ENCODE measurements around the gene RND2. TPM values are rescaled to one million over a fixed set of nuclear protein-coding genes. Genes with fewer than 3 reads are reported as not detected.
"Not testable (repeated sequence)": the region's sequence is repeated elsewhere in the genome, so short reads cannot be mapped to it uniquely, and the experiment has no call there.

The RND2 gene
- total RNA-seq, 2 experiments from 2014 or later = 0.30 TPM; not detected in 1

- peaks cover 30% of the 10 kb centered on the region for H3K79me2 ChIP-seq (ENCODE audit: insufficient read depth, low read depth, low read length)
- BruUV-seq (replicated peaks) = no TSS peak
- POLR2A ChIA-PET = interaction anchor here (0.6 to 2.1 kb wide), 6 partner anchors 9 to 526 kb away, joined by 3 to 21 read pairs (median 3); partner anchors contain the start of gene PSME3
- H3K4me3 ChIP-seq (ENCODE audit: low read depth, low read length, poor library complexity, severe bottlenecking) = peak overlapping the region; percentile 95
- DNase-seq (ENCODE audit: low spot score) = no peak
- intact Hi-C loops (cut with micrococcal nuclease; ENCODE audit: unreplicated experiment) = loop anchor here (5.0 kb wide), 2 partner anchors 62 to 167 kb away; partner anchors contain the start of gene PSME3
- no peaks in the 10 kb centered on the region for H3K9me2 ChIP-seq (ENCODE audit: insufficient read depth, low read length)
- H3K4me2 ChIP-seq (ENCODE audit: low read length) = peak overlapping the region; percentile 88
- H2AFZ ChIP-seq (ENCODE audit: low read length) = no peak overlapping the region
- TF ChIP-seq EZH2phosphoT487 (IDR thresholded peaks at IDR 0.05; ENCODE audit: borderline replicate concordance, low read depth, low read length) = no peak
- TF ChIP-seq CTCF (conservative IDR thresholded peaks at IDR 0.05; ENCODE audit: low read length) = no peak
- peak overlapping the region; percentile 63 for H3K27ac ChIP-seq (ENCODE audit: low read depth, low read length, poor library complexity, severe bottlenecking)
- peaks cover 69% of the 10 kb centered on the region for H3K36me3 ChIP-seq (ENCODE audit: insufficient read depth, low read length)
- H4K20me1 ChIP-seq (ENCODE audit: insufficient read depth, low read length) = peaks cover 14% of the 10 kb centered on the region; the same call in 1 of the 2 replicates
- H3K9me3 ChIP-seq (ENCODE audit: low read length) = no peaks in the 10 kb centered on the region
- peaks cover 20% of the 10 kb centered on the region for H3K4me1 ChIP-seq (ENCODE audit: insufficient read depth, low read length, poor library complexity, severe bottlenecking)
- CTCF ChIA-PET (ENCODE audit: unreplicated experiment) = no interaction called here
Observed at GRCh38 chr17:42999003-42999525, 26.0 kb upstream of the RND2 start.

GRCh38 chr17:43000894-43001293, 24.1 kb upstream of the RND2 start:
- H2AFZ ChIP-seq (ENCODE audit: low read length); intact Hi-C loops (cut with micrococcal nuclease; ENCODE audit: unreplicated experiment); H3K4me2 ChIP-seq (ENCODE audit: low read length); POLR2A ChIA-PET; H3K4me3 ChIP-seq (ENCODE audit: low read depth, low read length, poor library complexity, severe bottlenecking); DNase-seq (ENCODE audit: low spot score); H3K27ac ChIP-seq (ENCODE audit: low read depth, low read length, poor library complexity, severe bottlenecking); CTCF ChIA-PET (ENCODE audit: unreplicated experiment); BruUV-seq (replicated peaks); H3K9me3 ChIP-seq (ENCODE audit: low read length); H3K9me2 ChIP-seq (ENCODE audit: insufficient read depth, low read length): not testable (repeated sequence)
- Histone ChIP-seq H4K20me1 (ENCODE audit: insufficient read depth, low read length) (peaks cover 14% of the 10 kb centered on the region; the same call in 1 of the 2 replicates), H3K36me3 (ENCODE audit: insufficient read depth, low read length) (peaks cover 73% of the 10 kb centered on the region), H3K4me1 (ENCODE audit: insufficient read depth, low read length, poor library complexity, severe bottlenecking) (peaks cover 20% of the 10 kb centered on the region), H3K79me2 (ENCODE audit: insufficient read depth, low read depth, low read length) (peaks cover 30% of the 10 kb centered on the region)

GRCh38 chr17:43003542-43004172, 21.4 kb upstream of the RND2 start:
- intact Hi-C loops (cut with micrococcal nuclease; ENCODE audit: unreplicated experiment) = no loop called here
- H3K27ac ChIP-seq (ENCODE audit: low read depth, low read length, poor library complexity, severe bottlenecking) = peak overlapping the region; percentile 9
- TF ChIP-seq CTCF (conservative IDR thresholded peaks at IDR 0.05; ENCODE audit: low read length) = no peak
- no peak for TF ChIP-seq EZH2phosphoT487 (IDR thresholded peaks at IDR 0.05; ENCODE audit: borderline replicate concordance, low read depth, low read length)
- no peak for DNase-seq (ENCODE audit: low spot score)
- H2AFZ ChIP-seq (ENCODE audit: low read length) = no peak overlapping the region
- ChIA-PET POLR2A (no interaction called here), CTCF (ENCODE audit: unreplicated experiment) (no interaction called here)
- no peak overlapping the region for H3K4me3 ChIP-seq (ENCODE audit: low read depth, low read length, poor library complexity, severe bottlenecking)
- peaks cover 26% of the 10 kb centered on the region for H3K79me2 ChIP-seq (ENCODE audit: insufficient read depth, low read depth, low read length)
- H3K4me2 ChIP-seq (ENCODE audit: low read length) = no peak overlapping the region
- no peaks in the 10 kb centered on the region for H3K9me2 ChIP-seq (ENCODE audit: insufficient read depth, low read length)
- H4K20me1 ChIP-seq (ENCODE audit: insufficient read depth, low read length) = peaks cover 14% of the 10 kb centered on the region; the same call in 1 of the 2 replicates
- no peaks in the 10 kb centered on the region for H3K9me3 ChIP-seq (ENCODE audit: low read length)
- BruUV-seq (replicated peaks) = no TSS peak
- H3K36me3 ChIP-seq (ENCODE audit: insufficient read depth, low read length) = peaks cover 73% of the 10 kb centered on the region
- peaks cover 21% of the 10 kb centered on the region for H3K4me1 ChIP-seq (ENCODE audit: insufficient read depth, low read length, poor library complexity, severe bottlenecking)
